Ovary (tissue), 3 donors: Measurements from ENCODE around the gene NOTCH1.

ENCODE experiments used
- CTCF ChIP-seq, 3 donors: fragments of 450-650 bp in 2 of 3; fragments of 200-600 bp in 1 of 3; IDR thresholded peaks; one replicate each; pipeline versions ENCODE4 v1.5.1 to v1.8.0; 2016 to 2022; ENCODE audit warnings: antibody characterized with exemption in 3 of 3, mild to moderate bottlenecking in 1 of 3
- POLR2A ChIP-seq: fragments of 450-650 bp; IDR thresholded peaks from one replicate; pipeline ENCODE4 v1.6.1; 2017; ENCODE audit warnings: antibody characterized with exemption, mild to moderate bottlenecking, moderate library complexity
- donor health status: DM: no; HTN: no; CAD: no.

DNA sequence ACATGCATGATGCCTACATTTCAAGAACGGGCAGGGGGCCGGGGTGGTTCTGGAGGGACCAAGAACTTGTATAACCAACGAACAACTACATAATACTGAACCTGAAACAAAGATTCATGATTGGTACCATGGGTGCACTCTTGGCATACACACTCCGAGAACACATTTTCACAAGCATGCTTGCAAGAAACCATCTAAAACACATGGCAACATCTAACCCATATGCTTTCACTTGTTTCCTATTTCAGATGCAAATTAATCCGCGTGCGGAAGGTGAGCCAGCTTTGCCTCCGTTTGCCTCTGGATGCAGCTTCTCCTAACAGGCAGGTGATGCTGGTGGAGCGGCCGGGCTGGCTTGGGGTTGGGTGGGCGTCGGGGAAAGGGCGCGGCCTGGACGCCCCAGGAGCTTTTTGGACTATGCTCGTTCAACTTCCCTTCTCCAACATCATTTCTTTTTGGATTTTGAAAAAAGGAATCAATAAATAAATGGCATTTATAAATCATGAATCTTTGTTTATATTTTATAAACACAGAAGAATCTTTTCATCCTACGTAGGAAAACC lies 50.5 kb downstream of the NOTCH1 start:
- TF ChIP-seq CTCF (IDR thresholded peaks at IDR 0.05) (no peak), POLR2A (no peak)
